ENCODE data around the gene SLC45A1.

The SLC45A1 gene

GRCh38 chr1:8356256-8357209, 38.6 kb downstream of the SLC45A1 start:
- no peak for FAIRE-seq

- FAIRE-seq, result no peak
These were observed 39.6 kb downstream of the SLC45A1 start for GRCh38 chr1:8357329-8358101.

DNA sequence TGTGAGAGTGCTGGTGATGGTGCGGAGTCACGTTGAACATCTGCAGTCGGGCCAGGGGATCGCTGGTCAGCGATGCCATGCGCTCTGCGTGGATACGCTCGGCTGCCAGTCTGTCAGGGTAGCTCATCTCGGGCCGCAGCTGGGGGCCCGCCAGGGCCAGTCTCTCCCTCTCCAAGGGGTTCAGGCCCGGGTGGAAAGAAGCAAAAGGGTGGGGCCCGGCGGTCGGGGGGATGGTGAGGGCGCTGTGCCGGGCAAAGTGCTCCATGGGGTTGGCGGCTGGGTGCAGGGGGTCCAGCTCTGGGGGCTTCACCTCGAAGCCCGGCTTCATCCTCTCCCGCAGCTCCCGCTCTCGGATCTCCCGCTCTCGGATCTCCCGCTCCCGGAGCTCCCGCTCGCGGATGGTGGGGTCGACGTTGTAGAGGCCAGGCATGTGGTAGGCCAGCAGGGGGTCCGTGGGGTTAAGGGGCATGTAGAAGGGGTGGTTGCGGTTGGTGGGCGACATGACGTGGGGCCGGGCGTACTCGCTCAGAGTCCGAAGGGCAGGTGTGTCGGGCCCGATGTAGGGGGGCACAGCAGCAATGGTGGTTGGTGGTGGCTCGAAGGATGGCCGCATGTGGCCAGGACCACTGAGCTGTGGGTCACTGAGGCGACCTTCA, 40.5 kb downstream of the SLC45A1 start:
- no peak for FAIRE-seq

DNA sequence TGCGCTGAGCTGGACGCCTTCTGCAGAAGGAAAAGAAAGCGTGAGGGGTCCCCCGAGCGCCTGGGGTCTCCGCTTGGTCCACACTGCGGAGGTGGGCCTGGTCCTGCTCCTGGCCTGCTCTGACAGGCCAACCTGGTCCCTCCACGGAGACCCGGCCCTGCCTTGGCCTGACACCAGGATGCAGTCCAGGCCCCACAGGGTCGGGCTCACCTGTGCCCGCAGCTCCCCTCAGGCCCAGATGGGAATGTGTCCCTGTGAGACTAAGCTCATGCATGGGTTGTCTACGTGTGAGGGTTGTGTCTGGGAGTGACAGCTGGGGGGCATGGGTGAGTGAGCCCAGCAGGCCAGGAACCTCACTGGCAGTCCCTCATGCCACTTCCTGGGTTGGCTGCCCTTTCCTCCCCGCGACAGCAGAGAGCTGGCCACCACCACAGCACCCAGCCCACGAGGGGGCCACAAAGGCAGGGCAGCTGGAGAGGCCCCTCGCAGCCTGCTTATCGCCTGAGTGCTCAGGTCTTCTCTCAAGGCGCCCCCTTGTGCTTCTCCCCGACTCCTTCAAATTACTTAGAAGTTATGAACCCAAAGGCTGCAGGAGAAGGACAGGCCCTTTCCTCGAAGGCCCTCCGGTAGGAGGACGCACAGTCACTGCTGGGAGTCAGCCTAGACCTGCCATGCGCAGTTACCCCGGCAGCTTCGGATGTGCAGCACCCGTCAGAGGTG, 41.1 kb downstream of the SLC45A1 start:
- FAIRE-seq, result no peak

DNA sequence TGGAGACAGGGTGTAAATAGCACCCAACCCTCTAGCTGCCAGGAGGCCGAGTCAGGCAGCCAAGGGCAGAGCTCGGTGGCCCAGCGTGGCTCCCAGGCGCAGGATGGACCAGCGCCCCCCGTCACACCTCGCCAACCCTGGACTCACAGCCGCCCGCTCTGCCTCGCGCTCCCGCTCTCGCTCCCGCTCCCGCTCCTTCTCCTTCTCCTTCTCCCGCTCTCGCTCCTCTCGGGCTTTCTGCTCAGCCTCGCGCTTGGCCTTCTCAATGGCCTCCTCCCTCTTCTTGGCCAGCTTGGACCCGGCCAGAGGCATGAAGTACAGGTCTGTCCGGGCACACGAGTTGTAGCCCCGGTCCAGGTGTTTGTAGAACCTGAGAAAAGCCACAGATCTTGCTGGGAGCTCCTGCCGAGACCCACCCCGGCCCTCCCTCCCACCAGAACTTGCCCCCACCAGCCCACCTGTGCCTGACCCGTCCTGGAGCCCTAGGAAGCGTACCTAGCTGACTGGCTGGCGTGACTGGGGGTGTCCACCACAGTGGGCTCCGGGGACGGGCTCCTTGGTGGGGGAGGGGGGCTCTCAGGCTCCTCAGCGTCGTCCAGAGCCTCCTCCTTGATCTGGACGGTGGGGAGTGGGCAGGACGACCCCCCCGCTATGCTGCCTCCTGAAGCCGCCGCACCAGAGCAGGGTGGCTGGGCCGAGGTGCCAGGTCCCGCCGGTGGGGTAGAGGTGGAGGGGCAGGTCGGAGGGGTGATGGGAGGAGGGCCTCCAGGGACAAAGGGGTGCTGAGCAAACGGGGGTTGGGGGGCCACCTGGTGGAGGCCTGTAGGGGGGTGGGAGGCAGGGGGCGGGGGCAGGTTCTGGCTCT, 41.9 kb downstream of the SLC45A1 start:
- no peak for FAIRE-seq

- no peak for FAIRE-seq
These were observed 42.7 kb downstream of the SLC45A1 start for GRCh38 chr1:8360493-8361197.

GRCh38 chr1:8361198-8361849, 43.4 kb downstream of the SLC45A1 start:
- no peak for FAIRE-seq

- no peak for FAIRE-seq
These were observed 44.8 kb downstream of the SLC45A1 start for GRCh38 chr1:8362701-8363101.

- no peak for FAIRE-seq
These were observed 45.4 kb downstream of the SLC45A1 start for GRCh38 chr1:8363186-8363766.

- FAIRE-seq, result no peak
These were observed 45.9 kb downstream of the SLC45A1 start for GRCh38 chr1:8363767-8364301.

GRCh38 chr1:8364528-8365442, 46.9 kb downstream of the SLC45A1 start:
- no peak for FAIRE-seq

DNA sequence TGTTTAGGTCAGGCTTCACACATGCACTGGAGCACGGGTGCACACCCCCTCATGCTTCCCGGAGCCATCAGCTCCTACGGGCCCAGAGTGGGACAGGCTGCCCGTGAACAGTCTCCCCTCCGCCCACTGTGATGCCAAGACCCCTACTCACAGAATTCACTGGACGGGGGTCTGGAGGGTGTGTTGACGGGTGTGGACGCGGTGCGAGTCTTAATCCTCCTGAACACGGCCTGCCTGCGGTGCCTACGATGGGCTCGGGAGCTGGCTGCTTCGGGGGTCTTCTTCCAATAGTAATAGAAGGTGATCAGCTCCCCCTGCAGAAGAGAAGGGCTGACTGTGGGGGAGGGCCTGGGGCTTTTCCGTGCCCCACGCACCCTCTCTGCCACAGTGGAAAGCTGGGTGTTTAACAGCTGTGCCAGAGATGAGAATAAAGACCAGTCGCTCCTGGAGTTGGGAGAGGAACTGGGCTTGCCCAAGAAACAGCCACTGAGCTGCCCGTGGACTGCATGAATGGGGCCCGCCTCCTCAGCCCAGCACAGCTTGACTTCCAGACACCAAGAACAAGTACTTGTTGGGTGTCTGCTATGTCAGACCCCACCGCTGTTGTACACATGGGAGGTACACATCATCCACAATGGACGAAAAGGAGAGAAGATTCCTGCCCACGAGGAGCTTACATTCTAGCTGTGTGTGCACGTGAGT, 47.9 kb downstream of the SLC45A1 start:
- FAIRE-seq, result no peak

DNA sequence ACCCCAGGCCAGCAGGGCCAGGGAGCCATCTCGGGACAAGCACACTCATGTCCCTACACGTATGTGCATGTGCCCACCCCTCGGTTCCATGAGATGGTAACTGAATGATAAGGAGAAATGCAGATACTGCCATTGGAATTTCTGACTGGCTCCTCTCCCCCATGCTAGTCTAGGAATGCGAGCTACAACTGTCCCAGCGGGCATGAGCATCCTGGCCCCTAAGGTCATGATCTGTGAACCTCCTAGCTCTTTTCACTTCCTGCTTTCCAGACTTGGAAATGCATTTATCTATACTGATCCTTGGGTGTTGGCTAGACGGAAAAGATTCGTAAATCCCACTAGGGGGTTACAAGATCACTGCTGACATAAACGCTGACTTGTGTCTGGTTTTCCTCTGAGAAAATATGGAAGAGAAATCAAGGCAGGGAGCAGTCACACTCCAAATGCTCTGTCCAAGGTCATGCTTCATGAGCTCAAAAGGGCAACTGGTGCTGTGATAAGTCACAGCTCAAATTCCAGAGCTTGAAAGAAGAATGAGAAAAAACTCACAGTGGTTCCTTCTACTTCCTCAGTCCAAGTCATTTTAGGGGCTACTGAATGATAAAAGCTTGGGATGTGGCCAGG, 49.8 kb downstream of the SLC45A1 start:
- no peak for FAIRE-seq

DNA sequence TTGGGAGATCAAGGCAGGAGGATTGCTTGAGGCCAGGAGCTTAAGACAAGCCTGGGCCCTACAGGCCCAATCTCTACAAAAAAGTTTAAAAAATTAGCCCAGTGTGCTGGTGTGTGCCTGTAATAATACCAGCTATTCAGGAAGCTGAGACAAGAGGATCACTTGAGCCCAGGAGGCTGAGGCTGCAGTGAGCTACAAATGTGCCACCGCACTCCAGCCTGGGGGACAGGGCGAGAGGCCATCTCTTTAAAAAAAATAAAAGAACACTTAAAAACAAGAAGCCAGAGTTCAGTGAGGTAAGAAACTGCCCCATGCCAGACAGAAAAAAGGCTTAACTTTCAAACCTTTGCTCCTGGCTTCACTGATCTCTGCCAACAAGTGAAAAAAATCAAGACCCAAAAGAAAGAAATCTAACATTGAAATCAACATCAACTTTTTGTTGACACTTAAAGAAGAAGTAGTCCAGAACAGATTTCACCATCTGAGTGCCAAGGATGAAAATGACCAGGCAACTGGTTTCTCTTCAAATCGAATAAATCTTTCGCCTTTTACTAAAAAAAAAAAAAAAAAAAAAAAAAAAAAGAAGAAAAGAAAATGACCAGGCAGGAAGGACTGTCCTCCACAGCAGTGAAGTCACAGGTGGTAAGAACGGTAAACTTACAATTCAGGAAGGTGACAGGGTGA, 51.2 kb downstream of the SLC45A1 start:
- FAIRE-seq, result no peak

GRCh38 chr1:8370046-8370881, 52.4 kb downstream of the SLC45A1 start:
- FAIRE-seq, result no peak

DNA sequence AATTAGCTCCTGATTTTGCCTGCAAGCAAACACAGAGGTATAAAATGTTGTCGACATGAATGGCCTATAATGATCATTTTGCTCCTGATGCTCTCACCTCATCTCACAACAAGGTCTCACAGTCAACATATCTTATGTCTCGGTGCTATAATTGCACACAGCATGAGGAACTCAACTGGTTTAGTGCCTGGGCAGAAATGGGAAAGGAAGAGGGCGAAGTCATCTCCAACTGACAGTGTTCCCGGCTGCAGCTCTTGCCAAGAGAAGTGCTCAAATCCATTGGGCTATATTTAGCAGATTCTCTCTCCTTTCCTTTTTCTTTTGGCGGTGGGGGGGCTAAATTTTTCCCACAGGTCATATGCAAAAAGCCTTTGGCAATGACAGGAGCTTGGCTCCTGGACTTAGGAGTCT, 53.0 kb downstream of the SLC45A1 start:
- FAIRE-seq, result no peak

Data from A204.1 (cell line).